ENCODE data around the gene SIPA1L3. TPM values are rescaled to one million over a fixed set of nuclear protein-coding genes. Genes with fewer than 3 reads are reported as not detected.

The SIPA1L3 gene
- total RNA-seq, 4 donors from 2014 or later = 11.1 to 25.3 (median 14.5) TPM

- no peak overlapping the region for H3K4me3 ChIP-seq
- no peaks in the 10 kb centered on the region for H3K36me3 ChIP-seq
- H3K4me1 ChIP-seq = peaks cover 0 to 8% (median 0%) of the 10 kb centered on the region in 3 donors
- no peak overlapping the region for H3K27ac ChIP-seq
- H3K27me3 ChIP-seq = no peaks in the 10 kb centered on the region
- TF ChIP-seq POLR2A (IDR thresholded peaks at IDR 0.05) (no peak), CTCF (IDR thresholded peaks at IDR 0.05) (no peak)
- DNase-seq = no peak
- no peaks in the 10 kb centered on the region for H3K9me3 ChIP-seq
- WGBS, 2 donors = 87 to 100% methylated on average over 1 to 3 of the region's 3 CpGs
- intact Hi-C loops (cut with DNase I) = no loop called here
Measured at GRCh38 chr19:38011426-38011825, 104.4 kb downstream of the SIPA1L3 start.

GRCh38 chr19:38012290-38012689, 105.3 kb downstream of the SIPA1L3 start:
- Histone ChIP-seq H3K36me3 (no peaks in the 10 kb centered on the region), H3K4me1 (peaks cover 0 to 8% (median 0%) of the 10 kb centered on the region in 3 donors), H3K27ac (no peak overlapping the region), H3K9me3 (no peaks in the 10 kb centered on the region), H3K4me3 (no peak overlapping the region), H3K27me3 (no peaks in the 10 kb centered on the region)
- TF ChIP-seq CTCF (IDR thresholded peaks at IDR 0.05) (no peak), POLR2A (IDR thresholded peaks at IDR 0.05) (no peak)
- 67 to 69% methylated on average over 2 to 4 of the region's 5 CpGs for WGBS, 2 donors
- DNase-seq = no peak
- intact Hi-C loops (cut with DNase I) = no loop called here

- intact Hi-C loops (cut with DNase I) = no loop called here
- 61 to 65% methylated on average over 5 of the region's 5 CpGs for WGBS, 2 donors
Measured at GRCh38 chr19:38012944-38013343, 105.9 kb downstream of the SIPA1L3 start.

GRCh38 chr19:38013913-38014580, 107.0 kb downstream of the SIPA1L3 start:
- H3K27me3 ChIP-seq = no peaks in the 10 kb centered on the region
- H3K36me3 ChIP-seq = no peaks in the 10 kb centered on the region
- H3K4me1 ChIP-seq = peaks cover 0 to 8% (median 0%) of the 10 kb centered on the region in 3 donors
- no peak for DNase-seq
- intact Hi-C loops (cut with DNase I) = no loop called here
- TF ChIP-seq CTCF (IDR thresholded peaks at IDR 0.05) = no peak
- no peak for TF ChIP-seq POLR2A (IDR thresholded peaks at IDR 0.05)
- no peak overlapping the region for H3K27ac ChIP-seq
- no peaks in the 10 kb centered on the region for H3K9me3 ChIP-seq
- 87 to 92% methylated on average over 10 of the region's 11 CpGs for WGBS, 2 donors
- H3K4me3 ChIP-seq = no peak overlapping the region

More at GRCh38 chr19:38012944-38013343, 105.9 kb downstream of the SIPA1L3 start:
- H3K4me1 ChIP-seq = peaks cover 0 to 8% (median 0%) of the 10 kb centered on the region in 3 donors
- no peak overlapping the region for H3K27ac ChIP-seq
- no peak for TF ChIP-seq CTCF (IDR thresholded peaks at IDR 0.05)
- TF ChIP-seq POLR2A (IDR thresholded peaks at IDR 0.05) = no peak
- no peaks in the 10 kb centered on the region for H3K27me3 ChIP-seq
- H3K36me3 ChIP-seq = no peaks in the 10 kb centered on the region
- H3K9me3 ChIP-seq = no peaks in the 10 kb centered on the region
- DNase-seq = no peak
- H3K4me3 ChIP-seq = no peak overlapping the region

GRCh38 chr19:38015216-38015615, 108.2 kb downstream of the SIPA1L3 start:
- H3K27me3 ChIP-seq = no peaks in the 10 kb centered on the region
- H3K9me3 ChIP-seq = no peaks in the 10 kb centered on the region
- H3K4me3 ChIP-seq = no peak overlapping the region
- no peak overlapping the region for H3K27ac ChIP-seq
- DNase-seq = no peak
- H3K4me1 ChIP-seq = peaks cover 0 to 8% (median 0%) of the 10 kb centered on the region in 3 donors
- intact Hi-C loops (cut with DNase I) = no loop called here
- TF ChIP-seq POLR2A (IDR thresholded peaks at IDR 0.05) = no peak
- TF ChIP-seq CTCF (IDR thresholded peaks at IDR 0.05) = no peak
- H3K36me3 ChIP-seq = no peaks in the 10 kb centered on the region
- 81 to 85% methylated on average over 3 to 6 of the region's 6 CpGs for WGBS, 2 donors
